PC-9 (cell line): ENCODE results near the gene TBXT. TPM values are rescaled to one million over a fixed set of nuclear protein-coding genes. Genes with fewer than 3 reads are reported as not detected.

Experiments used
- BruUV-seq: library from RNA; stranded (reverse); fragments of 400-500 nt; replicated peaks from 2 replicates; lab custom pipeline; 2021; lab: Mats Ljungman, UMichigan
- CTCF ChIA-PET: fragments of 300-600 bp; sonication (Branson Sonifier 250); formaldehyde crosslinking; loops from one replicate; lab custom pipeline; 2022; ENCODE audit warnings: antibody characterized with exemption; lab: Charles Lee
- POLR2A ChIA-PET: fragments of 300-600 bp; sonication (Branson Sonifier 250); formaldehyde crosslinking; loops from one replicate; lab custom pipeline; 2022; ENCODE audit warnings: antibody characterized with exemption; ENCODE audit not compliant: unreplicated experiment; lab: Charles Lee
- DNase-seq, 2 experiments: peaks; one replicate each; pipeline versions ENCODE4 v3.0.0 to v3.0.0-alpha.2; 2015 to 2022; ENCODE audit warnings: mixed read lengths in 1 of 2
- H2AFZ ChIP-seq: fragments of 200-600 bp; sonication (generic); 2 replicates; pipeline ENCODE4 v1.8.1; 2017; ENCODE audit warnings: antibody characterized with exemption
- H3F3A ChIP-seq: fragments of 200-600 bp; sonication (generic); 2 replicates; pipeline ENCODE4 v1.8.1; 2017; ENCODE audit warnings: antibody characterized with exemption, mild to moderate bottlenecking, low read depth; ENCODE audit not compliant: insufficient read depth
- H3K27ac ChIP-seq: fragments of 200-600 bp; sonication (generic); 2 replicates; pipeline ENCODE4 v1.6.1; 2016; ENCODE audit warnings: mixed run types
- H3K27me3 ChIP-seq: fragments of 200-600 bp; sonication (generic); 2 replicates; pipeline ENCODE4 v1.6.1; 2016; ENCODE audit warnings: low read depth, mixed run types; ENCODE audit not compliant: insufficient read depth
- H3K36me3 ChIP-seq: fragments of 200-600 bp; sonication (generic); 2 replicates; pipeline ENCODE4 v1.6.1; 2016; ENCODE audit warnings: low read depth, mixed run types
- H3K4me1 ChIP-seq: fragments of 200-600 bp; sonication (generic); replicated peaks from 2 replicates; pipeline ENCODE4 v1.6.1; 2016; ENCODE audit warnings: mixed run types; ENCODE audit not compliant: insufficient read depth
- H3K4me2 ChIP-seq: fragments of 200-600 bp; sonication (generic); 2 replicates; pipeline ENCODE4 v1.6.1; 2017; ENCODE audit warnings: mixed run types
- H3K4me3 ChIP-seq: fragments of 200-600 bp; sonication (generic); 2 replicates; pipeline ENCODE4 v1.6.1; 2016; ENCODE audit warnings: mixed run types
- H3K79me2 ChIP-seq: fragments of 200-600 bp; sonication (generic); 2 replicates; pipeline ENCODE4 v1.6.1; 2017; ENCODE audit warnings: low read depth, mixed run types
- H3K9me2 ChIP-seq: fragments of 200-600 bp; sonication (generic); 2 replicates; pipeline ENCODE4 v1.8.1; 2017; ENCODE audit warnings: mild to moderate bottlenecking; ENCODE audit not compliant: insufficient read depth
- H3K9me3 ChIP-seq: fragments of 200-600 bp; sonication (generic); 2 replicates; pipeline ENCODE4 v1.8.1; 2016; ENCODE audit warnings: low read depth; ENCODE audit not compliant: insufficient read depth
- H4K20me1 ChIP-seq: fragments of 200-600 bp; sonication (generic); 2 replicates; pipeline ENCODE4 v1.8.1; 2017; ENCODE audit not compliant: insufficient read depth
- CTCF ChIP-seq: fragments of 200-600 bp; sonication (generic); conservative IDR thresholded peaks from 2 replicates; pipeline ENCODE4 v1.6.1; 2017; ENCODE audit warnings: mixed run types, antibody characterized with exemption, mild to moderate bottlenecking, moderate library complexity
- EZH2 ChIP-seq: fragments of 200-600 bp; sonication (generic); IDR thresholded peaks from 2 replicates; pipeline ENCODE4 v1.8.0; 2017; ENCODE audit warnings: antibody characterized with exemption, low read depth
- intact Hi-C: fragments of 100-400 bp; cut with micrococcal nuclease; formaldehyde crosslinking; loops from one replicate; pipeline ENCODE4 v1.10.0; 2022; ENCODE audit not compliant: unreplicated experiment
- total RNA-seq: library from RNA; stranded (reverse); gene quantifications from 2 replicates; pipeline ENCODE4 v1.2.3, GENCODE V29; 2021

Gene TBXT
- total RNA-seq, 1 experiment from 2014 or later: not detected

- ChIA-PET CTCF (no interaction called here), POLR2A (no interaction called here)
- H3K4me1 ChIP-seq: no peaks in the 10 kb centered on the region
- H4K20me1 ChIP-seq: no peaks in the 10 kb centered on the region
- no TSS peak for BruUV-seq
- DNase-seq: no peak
- no peaks in the 10 kb centered on the region for H3K79me2 ChIP-seq
- no peak overlapping the region for H3K27ac ChIP-seq
- no peak overlapping the region for H3K4me3 ChIP-seq
- H3F3A ChIP-seq: no peaks in the 10 kb centered on the region
- no peaks in the 10 kb centered on the region for H3K36me3 ChIP-seq
- H3K9me3 ChIP-seq: no peaks in the 10 kb centered on the region
- H3K9me2 ChIP-seq: no peaks in the 10 kb centered on the region
- TF ChIP-seq EZH2 (no peak), CTCF (no peak)
- no peak overlapping the region for H2AFZ ChIP-seq
- no peak overlapping the region for H3K4me2 ChIP-seq
- H3K27me3 ChIP-seq: peaks cover 73% of the 10 kb centered on the region
- intact Hi-C loops: no loop called here
Observed at GRCh38 chr6:166167258-166167731, 356 bp downstream of the TBXT start.

GRCh38 chr6:166166314-166167257, 1.1 kb downstream of the TBXT start:
- H3K27me3 ChIP-seq: peaks cover 74% of the 10 kb centered on the region
- no peaks in the 10 kb centered on the region for H3K79me2 ChIP-seq
- H3K4me2 ChIP-seq: no peak overlapping the region
- no peaks in the 10 kb centered on the region for H3K4me1 ChIP-seq
- H3K36me3 ChIP-seq: no peaks in the 10 kb centered on the region
- H3K9me3 ChIP-seq: no peaks in the 10 kb centered on the region
- POLR2A ChIA-PET: no interaction called here
- BruUV-seq: no TSS peak
- DNase-seq: no peak
- no peaks in the 10 kb centered on the region for H3K9me2 ChIP-seq
- CTCF ChIA-PET: no interaction called here
- H4K20me1 ChIP-seq: no peaks in the 10 kb centered on the region
- H3F3A ChIP-seq: no peaks in the 10 kb centered on the region
- no peak overlapping the region for H3K27ac ChIP-seq
- H3K4me3 ChIP-seq: no peak overlapping the region
- no peak overlapping the region for H2AFZ ChIP-seq
- intact Hi-C loops: no loop called here
- TF ChIP-seq EZH2 (no peak), CTCF (no peak)

- BruUV-seq: no TSS peak
- TF ChIP-seq EZH2 (no peak), CTCF (no peak)
- no peaks in the 10 kb centered on the region for H3K9me2 ChIP-seq
- no peak overlapping the region for H2AFZ ChIP-seq
- no peaks in the 10 kb centered on the region for H3F3A ChIP-seq
- no peak overlapping the region for H3K4me2 ChIP-seq
- POLR2A ChIA-PET: no interaction called here
- no peak for DNase-seq
- H3K79me2 ChIP-seq: no peaks in the 10 kb centered on the region
- peaks cover 76% of the 10 kb centered on the region for H3K27me3 ChIP-seq
- H3K27ac ChIP-seq: no peak overlapping the region
- H3K36me3 ChIP-seq: no peaks in the 10 kb centered on the region
- no peaks in the 10 kb centered on the region for H3K9me3 ChIP-seq
- H3K4me1 ChIP-seq: no peaks in the 10 kb centered on the region
- H3K4me3 ChIP-seq: no peak overlapping the region
- intact Hi-C loops: no loop called here
- CTCF ChIA-PET: no interaction called here
- no peaks in the 10 kb centered on the region for H4K20me1 ChIP-seq
Observed at GRCh38 chr6:166165558-166166313, 1.9 kb downstream of the TBXT start.
